Measurements from ENCODE around the gene KCNMA1. TPM values are rescaled to one million over a fixed set of nuclear protein-coding genes. Genes with fewer than 3 reads are reported as not detected.

The KCNMA1 gene
- total RNA-seq, 1 experiment from 2014 or later: 0.08 TPM

DNA sequence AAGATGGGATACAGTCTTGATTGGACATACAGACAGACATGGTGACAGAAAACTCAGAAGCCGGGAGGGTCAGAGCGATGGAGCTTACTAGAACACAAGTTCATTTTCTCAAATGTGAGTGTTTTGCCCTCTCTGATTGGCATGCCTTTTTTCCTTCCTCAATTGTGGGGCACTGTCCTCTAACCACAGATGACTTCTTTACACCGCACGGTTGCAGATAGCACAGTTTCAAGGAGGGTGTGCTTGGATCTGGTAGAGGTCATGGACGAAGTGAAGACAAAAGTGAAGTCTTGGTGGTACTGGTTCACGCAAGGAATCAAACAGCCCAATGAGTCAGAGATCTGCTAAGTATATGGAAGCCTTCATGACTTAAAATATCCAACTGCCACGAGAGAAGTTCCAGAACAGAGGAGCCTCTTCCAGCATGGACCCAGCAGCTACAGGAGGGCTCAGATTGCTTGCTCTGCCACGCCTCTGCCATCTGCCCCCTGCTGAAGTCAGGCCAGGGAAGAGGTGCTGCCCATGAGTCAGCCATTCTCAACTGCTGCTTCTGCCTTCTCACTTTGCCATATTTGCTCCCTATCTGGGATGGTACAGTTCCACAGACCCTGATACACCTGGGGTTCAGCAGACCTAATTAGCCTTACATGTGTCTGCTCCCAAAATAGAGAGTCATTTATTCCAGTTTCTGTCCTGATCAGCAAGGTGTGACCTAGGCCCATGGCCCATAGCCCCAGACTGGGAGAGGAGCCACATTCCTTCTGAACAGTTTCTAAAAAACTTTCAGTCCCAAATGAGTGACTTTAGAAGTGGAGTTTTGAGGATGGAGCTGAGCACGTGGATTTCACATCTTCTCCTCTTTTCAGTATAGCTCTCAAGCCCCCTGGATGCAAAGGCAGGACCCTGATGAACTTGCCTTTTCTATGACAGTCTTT is 413.8 kb downstream of the KCNMA1 start:
- DNase-seq (ENCODE audit: low spot score): no peak

DNA sequence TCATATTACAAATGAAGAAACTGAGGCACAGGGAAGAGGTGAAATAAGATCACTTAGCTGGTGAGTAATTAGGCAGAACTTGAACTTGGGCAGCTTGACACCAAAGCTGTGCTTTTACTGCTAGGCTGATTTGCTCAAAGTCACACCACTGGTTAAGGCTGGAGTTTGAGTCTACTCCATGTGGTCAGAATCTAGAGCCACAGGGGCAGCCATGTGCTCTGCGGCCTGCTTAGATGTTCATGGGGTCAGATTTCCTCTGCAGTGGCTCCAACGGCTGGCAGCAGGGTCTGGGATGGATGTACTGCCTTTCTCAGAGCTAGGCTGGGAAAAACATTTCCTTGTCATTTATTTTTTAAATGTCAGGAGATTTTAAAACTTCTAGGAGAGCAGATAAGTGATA is 417.5 kb downstream of the KCNMA1 start:
- no peak for DNase-seq (ENCODE audit: low spot score)

- no peak for DNase-seq (ENCODE audit: low spot score)
Measured at GRCh38 chr10:77219046-77219445, 418.6 kb downstream of the KCNMA1 start.

DNA sequence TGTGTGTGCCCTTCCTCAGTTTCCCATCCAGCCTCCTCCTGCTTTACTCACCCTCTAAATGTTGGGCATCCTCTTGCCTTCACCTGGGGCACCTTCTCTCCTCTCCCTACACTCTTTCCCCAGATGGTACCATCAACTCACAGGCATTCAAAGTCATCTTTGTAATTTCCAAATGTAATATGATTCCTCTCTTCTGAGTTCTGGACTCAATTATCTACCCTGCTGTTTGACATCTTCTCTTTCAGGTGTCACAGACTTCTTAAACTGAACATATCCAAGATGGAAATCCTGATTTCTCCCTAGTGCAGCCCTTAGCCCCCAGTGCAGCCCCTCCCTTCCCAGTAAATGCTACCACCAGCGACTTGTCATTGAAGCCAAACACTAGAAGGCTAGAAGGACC is 422.8 kb downstream of the KCNMA1 start:
- DNase-seq (ENCODE audit: low spot score): no peak

DNA sequence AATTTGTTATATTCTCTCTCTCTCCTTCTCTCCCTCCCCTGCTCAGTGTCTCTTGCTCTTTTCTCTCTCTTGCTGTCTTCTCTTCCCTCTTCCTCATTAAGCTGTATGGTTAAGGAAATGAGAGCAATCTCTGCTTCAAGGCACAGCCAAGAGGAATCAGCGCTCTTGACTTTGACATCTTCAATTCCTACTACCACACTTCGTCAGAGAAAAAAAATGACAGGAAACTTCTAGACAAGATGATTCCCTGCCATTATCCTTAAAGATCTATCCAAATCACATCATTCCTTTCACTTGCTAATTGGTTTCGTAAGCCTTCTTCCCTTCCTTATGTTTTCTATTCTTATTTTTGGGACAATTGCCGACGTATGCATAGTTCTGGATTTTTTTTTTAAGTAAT is 425.0 kb downstream of the KCNMA1 start:
- no peak for DNase-seq (ENCODE audit: low spot score)

GRCh38 chr10:77210645-77211044 is 427.0 kb downstream of the KCNMA1 start:
- no peak for DNase-seq (ENCODE audit: low spot score)

- no peak for DNase-seq (ENCODE audit: low spot score)
Measured at GRCh38 chr10:77208684-77209256, 428.8 kb downstream of the KCNMA1 start.

DNA sequence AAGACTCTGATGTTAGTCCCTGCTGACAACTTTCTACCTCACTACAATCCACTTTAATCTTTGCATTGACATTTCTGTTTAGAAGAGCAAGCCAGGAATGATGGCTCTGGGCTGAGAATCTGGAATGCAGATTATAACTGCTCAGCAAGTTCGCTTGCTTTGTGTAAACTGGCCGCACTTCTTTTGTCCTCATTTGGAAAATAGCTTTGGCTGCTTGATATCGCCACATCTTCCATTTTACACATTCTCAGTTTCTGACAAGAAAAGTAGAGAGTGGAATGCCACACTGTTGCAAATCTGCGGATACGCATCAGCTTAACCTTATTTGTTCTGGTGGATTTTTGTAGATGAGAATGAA is 429.8 kb downstream of the KCNMA1 start:
- DNase-seq (ENCODE audit: low spot score): no peak

- no peak for DNase-seq (ENCODE audit: low spot score)
Measured at GRCh38 chr10:77207182-77207827, 430.3 kb downstream of the KCNMA1 start.

DNA sequence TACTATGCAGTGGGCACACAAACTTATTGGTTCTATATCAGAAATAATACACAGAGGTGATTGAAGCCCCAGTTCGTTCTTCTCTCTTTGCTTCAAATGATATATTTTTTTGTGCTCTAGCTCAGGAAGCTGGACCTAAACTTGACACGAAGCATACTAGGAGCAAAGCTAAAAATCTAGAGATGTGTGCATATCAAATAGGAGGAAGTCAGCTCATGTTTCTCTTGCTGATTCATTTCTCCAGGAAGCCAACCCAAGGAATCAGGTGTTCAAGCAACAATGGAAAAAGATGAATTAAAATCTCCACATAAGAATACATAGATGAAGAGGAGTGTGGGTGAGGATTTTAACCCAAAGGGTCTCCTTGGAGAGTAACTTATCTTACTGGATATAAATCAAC is 432.5 kb downstream of the KCNMA1 start:
- DNase-seq (ENCODE audit: low spot score): no peak

DNA sequence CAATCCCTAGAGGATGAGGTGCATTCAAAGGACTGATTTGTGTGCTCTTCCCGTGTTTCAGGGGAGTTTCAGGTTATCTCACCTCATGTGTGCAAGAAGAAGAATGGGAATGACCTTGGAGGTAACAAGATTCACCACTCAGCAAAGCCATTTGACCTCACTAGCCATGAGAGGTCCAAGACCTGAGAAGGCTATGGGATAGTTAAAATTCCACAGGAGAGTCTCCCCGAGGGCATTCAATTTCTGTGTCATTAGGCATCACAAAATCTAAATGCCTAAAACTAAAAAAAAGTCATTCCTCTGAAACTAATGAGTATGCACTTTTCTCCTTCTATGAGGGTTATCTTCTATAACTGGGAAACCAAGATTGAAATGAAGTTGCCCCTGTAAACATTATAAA is 433.4 kb downstream of the KCNMA1 start:
- DNase-seq (ENCODE audit: low spot score): no peak

DNA sequence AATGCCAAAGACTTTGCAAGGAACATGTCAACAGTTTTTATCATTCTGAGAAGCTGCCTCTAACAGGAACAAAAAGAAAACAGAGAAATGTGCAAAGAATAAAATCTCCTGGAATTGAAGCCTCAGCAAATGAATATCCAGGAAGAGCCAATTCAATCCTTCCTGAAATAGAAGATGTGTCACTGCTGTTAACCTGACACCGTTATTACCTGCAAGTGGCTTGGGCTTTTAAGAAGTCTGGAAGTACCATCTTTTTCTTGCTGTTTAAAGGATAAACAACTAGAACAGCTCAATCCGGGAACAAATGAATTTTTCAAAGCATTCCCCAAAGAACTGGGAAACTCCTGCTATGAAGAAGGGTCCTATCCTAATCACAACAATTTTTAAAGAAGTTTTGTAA is 434.8 kb downstream of the KCNMA1 start:
- no peak for DNase-seq (ENCODE audit: low spot score)

GRCh38 chr10:77201135-77202106 is 436.2 kb downstream of the KCNMA1 start:
- DNase-seq (ENCODE audit: low spot score): no peak

- DNase-seq (ENCODE audit: low spot score): no peak
Measured at GRCh38 chr10:77197544-77197943, 440.1 kb downstream of the KCNMA1 start.

DNA sequence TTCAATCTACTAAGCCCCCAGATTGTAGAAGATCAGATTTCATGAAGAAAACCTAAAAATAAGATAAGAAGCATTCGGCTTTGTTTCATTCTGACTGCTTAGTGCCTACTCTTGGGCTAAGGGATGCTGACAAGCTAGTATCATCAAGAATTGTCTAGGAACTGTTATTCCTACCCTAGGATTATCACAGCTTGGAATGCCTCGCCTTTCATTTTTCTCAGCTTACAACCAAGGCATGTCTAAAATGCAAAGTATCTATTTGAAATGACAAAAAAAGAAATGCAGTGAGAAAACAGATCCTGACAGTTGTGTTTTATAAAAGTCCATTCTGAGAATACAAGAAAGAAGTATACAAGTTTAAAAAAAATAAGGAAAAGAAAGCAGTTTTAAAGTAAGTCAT is 441.0 kb downstream of the KCNMA1 start:
- DNase-seq (ENCODE audit: low spot score): no peak

DNA sequence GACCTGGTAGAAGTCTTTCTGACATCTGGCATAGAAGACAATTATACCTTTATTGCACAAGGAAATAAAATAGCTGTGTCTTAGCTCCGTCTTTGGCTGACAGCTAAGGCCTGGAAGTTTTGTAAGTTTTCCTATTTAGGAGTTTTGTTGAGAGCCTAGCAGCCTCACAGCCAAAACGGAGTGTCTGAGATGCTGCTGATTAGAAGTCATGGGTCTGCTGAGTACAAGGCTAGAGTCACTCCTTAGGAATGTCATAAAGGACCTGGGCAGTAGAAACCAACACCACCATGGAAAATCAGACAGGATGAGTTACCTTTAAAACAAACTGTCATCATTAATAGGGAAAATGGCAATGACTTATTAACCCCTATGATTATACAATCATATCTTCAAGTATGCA is 442.5 kb downstream of the KCNMA1 start:
- no peak for DNase-seq (ENCODE audit: low spot score)

DNA sequence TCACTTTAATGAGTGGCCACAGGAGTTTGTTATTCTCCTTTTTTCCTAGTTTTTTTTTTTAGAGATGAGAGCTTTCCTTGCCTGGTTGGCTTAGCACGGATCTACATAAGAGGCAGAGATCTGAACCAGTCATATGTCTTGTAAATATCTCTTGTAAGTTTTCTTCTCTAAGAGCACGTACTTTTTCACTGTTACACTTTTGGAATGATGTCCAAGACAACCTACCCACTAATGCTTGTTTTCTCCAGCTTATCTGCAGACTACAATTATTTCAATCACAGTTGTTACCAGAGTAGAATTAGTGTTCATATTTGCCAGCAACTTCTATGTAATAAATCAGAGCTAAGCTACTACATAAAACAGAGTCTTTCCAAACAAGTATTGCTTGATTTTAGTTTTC is 444.6 kb downstream of the KCNMA1 start:
- DNase-seq (ENCODE audit: low spot score): no peak

DNA sequence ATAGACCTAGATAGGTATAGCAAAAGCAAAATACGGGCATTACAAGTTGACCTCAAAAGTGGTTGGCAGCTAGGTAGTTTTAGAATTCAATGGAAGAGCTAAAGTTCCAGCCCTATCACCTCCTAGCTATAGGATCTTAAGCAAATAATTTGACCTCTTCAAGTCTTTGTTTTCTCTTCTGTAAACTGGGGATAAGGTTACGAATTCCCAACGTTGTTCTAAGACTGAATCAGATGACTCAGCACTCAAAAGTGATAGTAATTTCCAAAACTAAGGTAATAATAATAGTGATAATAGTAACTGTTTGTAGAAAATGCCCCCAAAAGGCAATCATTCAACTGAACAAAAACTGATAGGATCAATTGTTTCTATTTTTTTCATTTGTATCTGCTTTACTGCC is 445.2 kb downstream of the KCNMA1 start:
- DNase-seq (ENCODE audit: low spot score): no peak

DNA sequence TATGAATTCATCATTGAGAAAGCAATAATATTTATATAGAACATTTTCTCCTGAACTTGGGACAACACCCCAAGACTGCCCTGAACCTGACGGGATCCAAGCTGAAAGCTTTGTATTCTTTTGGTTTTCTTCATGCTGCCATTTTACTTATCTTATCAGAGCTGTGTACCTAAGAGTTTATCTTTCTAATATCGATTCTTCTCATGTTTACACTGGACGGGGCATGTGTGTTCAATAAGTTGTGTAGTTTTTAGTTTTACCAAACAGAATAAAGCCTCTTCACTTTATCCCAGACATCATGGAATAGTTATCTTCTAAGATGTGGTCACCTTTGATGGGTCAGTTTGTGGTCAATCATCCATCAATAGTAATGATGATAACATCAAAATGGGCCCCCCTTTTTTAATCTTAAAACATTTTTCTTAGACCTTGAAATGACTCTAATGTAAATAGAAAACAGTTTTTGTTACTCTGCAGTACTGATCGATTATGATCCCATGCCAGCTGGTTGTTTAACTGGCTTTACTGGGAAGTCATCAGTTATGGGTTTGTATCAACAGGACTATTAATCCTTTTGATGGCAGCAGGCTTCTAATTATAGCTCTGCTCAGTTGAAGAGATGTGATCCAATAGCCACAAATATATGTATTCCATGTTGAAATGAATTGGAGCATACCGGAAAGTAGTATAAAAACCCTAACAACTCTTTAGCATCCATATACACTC is 446.1 kb downstream of the KCNMA1 start:
- DNase-seq (ENCODE audit: low spot score): no peak

GRCh38 chr10:77190291-77190690 is 447.3 kb downstream of the KCNMA1 start:
- DNase-seq (ENCODE audit: low spot score): no peak

- DNase-seq (ENCODE audit: low spot score): no peak
Measured at GRCh38 chr10:77189520-77189919, 448.1 kb downstream of the KCNMA1 start.
